Colonic mucosa (tissue), 4 donors: ENCODE measurements around the gene TENT4B. TPM values are rescaled to one million over a fixed set of nuclear protein-coding genes. Genes with fewer than 3 reads are reported as not detected.

Source experiments
- DNase-seq: peaks from one replicate; pipeline ENCODE4 v3.0.0-alpha.2; 2020
- H3K27ac ChIP-seq: fragments of 200-600 bp; one replicate; pipeline ENCODE4 v1.8.0; 2021
- H3K27me3 ChIP-seq: fragments of 200-600 bp; one replicate; pipeline ENCODE4 v1.8.0; 2021
- H3K36me3 ChIP-seq: fragments of 200-600 bp; one replicate; pipeline ENCODE4 v1.8.0; 2021
- H3K4me1 ChIP-seq: fragments of 200-600 bp; one replicate; pipeline ENCODE4 v1.8.0; 2021; ENCODE audit warnings: mild to moderate bottlenecking
- H3K4me3 ChIP-seq: fragments of 200-600 bp; one replicate; pipeline ENCODE4 v1.8.0; 2021
- H3K9ac ChIP-seq, 2 donors: one replicate each; pipeline ENCODE4 v1.7.0; 2013; ENCODE audit warnings: control low read depth in 2 of 2, low read depth in 2 of 2, low read length in 2 of 2
- H3K9me3 ChIP-seq: fragments of 200-600 bp; one replicate; pipeline ENCODE4 v1.8.0; 2021
- intact Hi-C: fragments of 100-400 bp; cut with DNase I; formaldehyde crosslinking; loops from one replicate; pipeline ENCODE4 v1.14.1; 2022
- total RNA-seq, 2 donors: library from RNA; stranded (reverse); fragmentation: NEBNext Ultra II Directional in 1 of 2; extraction: Animal tissue kit (Norgen Biotek cat#: 25700) in 1 of 2; gene quantifications; one replicate each; pipeline ENCODE4 v1.2.1, GENCODE V29; 2021
- TF ChIP-seq, protein P1 (sequence below): fragments of 200-600 bp; IDR thresholded peaks from one replicate; pipeline ENCODE4 v1.8.0; 2022; ENCODE audit warnings: antibody characterized with exemption, mild to moderate bottlenecking
- donor health status: healthy.
- donor health status: DM: no; HTN: no; CAD: no.
- donor health status: DM: no; HTN: no; CAD: no.

The TENT4B gene
- total RNA-seq, 2 donors from 2014 or later, result 13.5 to 15.6 TPM

DNA sequence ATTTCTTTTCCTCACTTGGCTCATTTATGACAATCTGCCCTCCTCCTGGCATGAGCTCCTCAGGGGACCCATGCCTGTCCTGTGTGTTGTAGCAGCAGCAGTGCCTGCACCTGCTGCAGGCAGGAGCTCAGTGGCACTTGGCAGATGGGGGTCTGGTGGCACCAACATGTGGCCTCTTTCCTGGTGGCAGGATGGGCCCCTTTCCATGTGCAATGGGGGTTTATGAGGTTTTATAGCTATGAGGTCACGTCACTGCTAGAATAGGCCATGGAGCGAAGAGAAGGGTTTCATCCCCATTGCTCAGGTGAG, 120.2 kb downstream of the TENT4B start:
- Histone ChIP-seq H3K27ac (no peak overlapping the region), H3K4me3 (no peak overlapping the region), H3K27me3 (no peaks in the 10 kb centered on the region), H3K9me3 (no peaks in the 10 kb centered on the region), H3K4me1 (no peaks in the 10 kb centered on the region), H3K36me3 (no peaks in the 10 kb centered on the region), H3K9ac (peak overlapping the region in 1 of 2 donors; percentile 14)
- intact Hi-C loops, result no loop called here
- no peak for DNase-seq
- TF ChIP-seq, protein P1, sequence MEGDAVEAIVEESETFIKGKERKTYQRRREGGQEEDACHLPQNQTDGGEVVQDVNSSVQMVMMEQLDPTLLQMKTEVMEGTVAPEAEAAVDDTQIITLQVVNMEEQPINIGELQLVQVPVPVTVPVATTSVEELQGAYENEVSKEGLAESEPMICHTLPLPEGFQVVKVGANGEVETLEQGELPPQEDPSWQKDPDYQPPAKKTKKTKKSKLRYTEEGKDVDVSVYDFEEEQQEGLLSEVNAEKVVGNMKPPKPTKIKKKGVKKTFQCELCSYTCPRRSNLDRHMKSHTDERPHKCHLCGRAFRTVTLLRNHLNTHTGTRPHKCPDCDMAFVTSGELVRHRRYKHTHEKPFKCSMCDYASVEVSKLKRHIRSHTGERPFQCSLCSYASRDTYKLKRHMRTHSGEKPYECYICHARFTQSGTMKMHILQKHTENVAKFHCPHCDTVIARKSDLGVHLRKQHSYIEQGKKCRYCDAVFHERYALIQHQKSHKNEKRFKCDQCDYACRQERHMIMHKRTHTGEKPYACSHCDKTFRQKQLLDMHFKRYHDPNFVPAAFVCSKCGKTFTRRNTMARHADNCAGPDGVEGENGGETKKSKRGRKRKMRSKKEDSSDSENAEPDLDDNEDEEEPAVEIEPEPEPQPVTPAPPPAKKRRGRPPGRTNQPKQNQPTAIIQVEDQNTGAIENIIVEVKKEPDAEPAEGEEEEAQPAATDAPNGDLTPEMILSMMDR, result no peak

DNA sequence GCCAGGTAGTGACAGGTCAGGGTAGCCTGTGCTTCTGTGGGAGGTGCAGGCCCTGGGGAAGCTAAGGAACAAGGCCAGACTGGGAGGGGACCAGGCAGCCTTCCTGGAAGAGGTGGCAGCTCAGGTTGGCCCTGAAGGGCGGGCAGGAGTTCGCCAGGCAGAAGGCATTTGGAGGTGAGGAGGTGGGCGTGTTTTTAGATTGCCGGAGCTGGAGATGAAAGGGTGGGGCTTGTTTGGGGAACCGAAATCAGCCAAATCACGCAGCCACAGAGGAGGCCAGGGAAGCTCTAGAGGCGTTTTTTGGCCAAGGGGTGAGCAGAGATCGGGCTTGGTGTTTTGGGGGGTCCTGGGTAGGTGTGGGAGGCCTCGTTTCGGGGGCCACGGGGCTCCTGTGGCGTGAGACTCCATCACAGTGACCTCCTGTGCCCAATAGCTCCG, 120.8 kb downstream of the TENT4B start:
- H3K4me1 ChIP-seq, result peaks cover 2% of the 10 kb centered on the region
- intact Hi-C loops, result no loop called here
- TF ChIP-seq, protein P1, result no peak
- H3K27me3 ChIP-seq, result no peaks in the 10 kb centered on the region
- DNase-seq, result peak; percentile 28
- H3K4me3 ChIP-seq, result peak overlapping the region; percentile 22
- H3K9ac ChIP-seq, result peak overlapping the region; percentile 14 to 26
- H3K9me3 ChIP-seq, result no peaks in the 10 kb centered on the region
- H3K36me3 ChIP-seq, result no peaks in the 10 kb centered on the region
- H3K27ac ChIP-seq, result peak overlapping the region; percentile 65

DNA sequence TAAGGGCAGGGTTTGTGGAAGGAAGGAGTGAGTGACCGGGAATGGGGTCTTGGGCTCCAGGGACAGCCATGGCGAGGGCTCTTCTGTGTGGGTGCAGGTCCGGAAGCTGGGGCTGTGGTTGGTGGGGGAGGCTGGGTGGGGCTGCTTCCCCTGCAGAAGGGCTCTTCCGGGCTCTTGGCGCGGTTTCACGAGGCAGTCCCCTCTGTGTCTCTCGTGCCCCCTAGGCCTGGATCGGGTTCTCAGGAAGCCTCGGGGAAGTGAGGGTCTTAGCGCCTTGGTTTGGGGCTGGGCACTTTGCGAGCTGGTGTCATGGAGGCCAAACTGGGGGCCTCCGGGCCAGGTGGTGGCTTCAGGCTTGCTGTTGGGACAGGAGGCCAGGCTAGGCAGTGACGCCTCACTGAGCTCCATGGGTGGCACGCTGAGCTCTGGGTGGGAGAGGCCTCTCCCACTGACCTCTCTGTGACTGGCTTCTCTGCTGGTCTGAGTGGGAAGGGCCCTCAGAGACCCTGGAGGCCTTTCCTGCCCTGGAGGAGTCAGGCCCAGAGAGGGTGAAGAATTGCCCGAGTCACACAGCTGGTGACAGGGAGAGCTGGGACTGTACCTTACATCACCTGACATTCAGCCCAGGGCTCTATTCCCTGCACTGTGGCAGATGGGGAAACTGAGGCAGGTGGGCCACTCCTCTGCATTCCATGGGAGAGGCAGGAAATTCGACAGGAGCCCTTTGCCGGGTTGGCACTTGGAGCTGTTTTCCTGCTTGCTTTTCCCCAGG, 121.4 kb downstream of the TENT4B start:
- H3K4me3 ChIP-seq, result peak overlapping the region; percentile 22
- H3K9ac ChIP-seq, result peak overlapping the region; percentile 45 to 51
- TF ChIP-seq, protein P1, result no peak
- H3K27ac ChIP-seq, result peak overlapping the region; percentile 65
- no peak for DNase-seq
- intact Hi-C loops, result no loop called here
- H3K4me1 ChIP-seq, result peaks cover 3% of the 10 kb centered on the region
- no peaks in the 10 kb centered on the region for H3K9me3 ChIP-seq
- H3K27me3 ChIP-seq, result no peaks in the 10 kb centered on the region
- H3K36me3 ChIP-seq, result no peaks in the 10 kb centered on the region

DNA sequence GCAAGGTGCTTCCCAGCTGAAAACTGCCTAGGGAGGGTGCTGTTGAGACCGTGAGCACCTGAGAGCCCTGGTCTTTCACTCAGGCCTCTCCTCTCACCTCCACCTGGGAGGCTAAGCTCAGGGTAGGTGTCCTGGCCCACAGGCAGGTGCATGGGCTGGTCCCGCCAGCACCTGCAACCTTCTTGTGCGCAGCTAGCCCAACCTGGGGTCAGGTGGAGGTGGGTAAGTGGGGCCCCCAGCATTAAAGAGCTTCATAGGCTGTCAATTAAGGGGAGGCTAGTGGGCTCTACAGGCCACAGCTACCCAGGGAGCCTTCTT, 122.0 kb downstream of the TENT4B start:
- H3K27ac ChIP-seq, result peak overlapping the region; percentile 65
- peak overlapping the region; percentile 22 for H3K4me3 ChIP-seq
- peaks cover 3% of the 10 kb centered on the region for H3K4me1 ChIP-seq
- DNase-seq, result no peak
- H3K27me3 ChIP-seq, result no peaks in the 10 kb centered on the region
- intact Hi-C loops, result no loop called here
- TF ChIP-seq, protein P1, result no peak
- no peaks in the 10 kb centered on the region for H3K36me3 ChIP-seq
- H3K9ac ChIP-seq, result peak overlapping the region; percentile 12 to 51
- no peaks in the 10 kb centered on the region for H3K9me3 ChIP-seq

DNA sequence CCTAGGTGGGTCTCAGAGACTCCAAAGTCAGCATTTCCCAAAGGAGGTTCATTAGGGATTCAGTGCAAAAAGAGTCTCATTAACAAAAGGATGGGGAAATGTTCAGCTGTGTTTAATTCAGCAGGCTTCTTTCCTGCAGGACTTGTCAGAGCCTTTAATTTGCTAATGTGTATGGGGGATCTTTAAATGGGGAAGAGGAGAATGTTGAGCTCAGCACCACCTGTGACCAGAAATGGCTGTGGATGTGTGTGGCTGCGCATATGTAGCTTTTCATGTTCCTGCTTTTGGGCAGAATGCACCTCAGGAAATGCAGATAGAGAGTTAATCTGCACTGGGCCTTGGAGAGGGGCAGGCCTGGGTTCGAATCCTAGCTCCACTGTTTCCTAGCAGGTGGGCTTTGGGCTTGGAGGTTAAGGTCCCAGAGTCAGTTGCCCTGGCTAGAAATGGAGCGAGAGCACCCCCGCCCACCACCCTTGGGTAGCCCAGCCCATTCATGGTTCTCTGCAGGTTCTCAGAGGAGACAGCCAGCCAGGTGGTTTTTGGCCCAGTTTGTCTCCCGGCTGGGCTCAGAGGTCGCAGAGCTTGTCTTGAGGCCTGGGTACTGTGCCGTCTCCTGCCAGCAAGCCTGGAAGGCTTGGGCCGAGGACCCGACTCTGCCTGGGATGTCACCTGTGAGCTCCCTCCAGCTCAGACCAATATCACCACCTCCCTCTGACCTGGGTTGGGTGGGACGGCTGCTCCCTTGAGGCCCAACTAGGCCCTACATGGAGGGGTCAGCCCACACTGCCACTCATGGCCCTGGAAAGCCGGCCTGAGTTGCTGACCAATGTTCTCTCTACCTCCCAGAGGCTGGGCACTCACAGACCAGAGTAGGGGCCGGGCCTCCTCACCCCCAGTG, 122.6 kb downstream of the TENT4B start:
- Histone ChIP-seq H3K4me3 (no peak overlapping the region), H3K4me1 (peaks cover 3% of the 10 kb centered on the region)
- DNase-seq, result no peak

More for the DNA sequence above, 122.6 kb downstream of the TENT4B start:
- Histone ChIP-seq H3K9me3 (no peaks in the 10 kb centered on the region), H3K27me3 (no peaks in the 10 kb centered on the region), H3K9ac (peak overlapping the region; percentile 44 to 51), H3K27ac (peak overlapping the region; percentile 65), H3K36me3 (no peaks in the 10 kb centered on the region)
- intact Hi-C loops, result no loop called here
- TF ChIP-seq, protein P1, result no peak
